ENCODE measurements around the gene NANOS2. TPM values are rescaled to one million over a fixed set of nuclear protein-coding genes. Genes with fewer than 3 reads are reported as not detected.

Gene NANOS2
- total and polyA plus RNA-seq, 9 of the 15 experiments (the other 6 are each of a cell fraction or from before 2014, with no cell fraction given), result not detected

DNA sequence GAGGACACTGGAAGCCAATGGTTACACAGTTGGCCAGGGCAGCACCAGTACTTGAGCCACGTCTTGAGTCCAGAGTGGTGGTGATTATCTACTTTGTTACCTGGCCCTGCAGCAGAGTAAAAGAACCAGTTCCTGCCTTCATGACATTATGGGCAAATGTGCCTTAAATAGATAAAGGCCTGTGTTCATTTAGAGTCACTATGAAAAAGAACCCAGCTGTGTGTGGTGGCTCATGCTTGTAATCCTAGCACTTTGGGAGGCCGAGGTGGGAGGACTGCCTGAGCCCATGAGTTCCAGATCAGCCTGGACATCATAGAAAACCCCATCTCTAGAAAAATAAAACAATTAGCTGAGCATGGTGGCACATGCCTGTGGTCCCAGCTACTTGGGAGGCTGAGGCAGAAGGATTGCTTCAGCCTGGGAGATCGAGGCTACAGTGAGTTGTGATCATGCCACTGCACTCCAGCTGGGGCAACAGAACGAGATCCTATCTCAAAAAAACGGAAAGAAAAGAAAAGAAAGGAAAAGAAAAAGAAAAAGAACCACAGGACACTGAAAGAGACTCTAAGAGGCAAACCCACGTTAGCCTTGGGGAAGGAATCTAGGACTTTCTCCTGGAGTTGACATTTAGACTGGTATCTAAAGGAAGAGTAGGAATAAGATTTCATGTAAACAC is 25.2 kb downstream of the NANOS2 start (continued):
- TF ChIP-seq, protein P1, sequence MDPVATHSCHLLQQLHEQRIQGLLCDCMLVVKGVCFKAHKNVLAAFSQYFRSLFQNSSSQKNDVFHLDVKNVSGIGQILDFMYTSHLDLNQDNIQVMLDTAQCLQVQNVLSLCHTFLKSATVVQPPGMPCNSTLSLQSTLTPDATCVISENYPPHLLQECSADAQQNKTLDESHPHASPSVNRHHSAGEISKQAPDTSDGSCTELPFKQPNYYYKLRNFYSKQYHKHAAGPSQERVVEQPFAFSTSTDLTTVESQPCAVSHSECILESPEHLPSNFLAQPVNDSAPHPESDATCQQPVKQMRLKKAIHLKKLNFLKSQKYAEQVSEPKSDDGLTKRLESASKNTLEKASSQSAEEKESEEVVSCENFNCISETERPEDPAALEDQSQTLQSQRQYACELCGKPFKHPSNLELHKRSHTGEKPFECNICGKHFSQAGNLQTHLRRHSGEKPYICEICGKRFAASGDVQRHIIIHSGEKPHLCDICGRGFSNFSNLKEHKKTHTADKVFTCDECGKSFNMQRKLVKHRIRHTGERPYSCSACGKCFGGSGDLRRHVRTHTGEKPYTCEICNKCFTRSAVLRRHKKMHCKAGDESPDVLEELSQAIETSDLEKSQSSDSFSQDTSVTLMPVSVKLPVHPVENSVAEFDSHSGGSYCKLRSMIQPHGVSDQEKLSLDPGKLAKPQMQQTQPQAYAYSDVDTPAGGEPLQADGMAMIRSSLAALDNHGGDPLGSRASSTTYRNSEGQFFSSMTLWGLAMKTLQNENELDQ (CRISPR knock-in tag; IDR thresholded peaks at IDR 0.05; ENCODE audit: borderline replicate concordance), result no peak
- TF ChIP-seq NCOR1 (IDR thresholded peaks at IDR 0.05) (peak; percentile 66), IRF1 (CRISPR knock-in tag; IDR thresholded peaks at IDR 0.05; ENCODE audit: borderline replicate concordance) (no peak), STAT5A (IDR thresholded peaks at IDR 0.05; ENCODE audit: borderline replicate concordance, low read length) (peak; percentile 57), RFX7 (CRISPR knock-in tag; IDR thresholded peaks at IDR 0.05) (no peak), CHD2 (IDR thresholded peaks at IDR 0.05; ENCODE audit: low read depth, low read length) (no peak), ZSCAN29 (IDR thresholded peaks at IDR 0.05) (no peak), TEAD4 (IDR thresholded peaks at IDR 0.05; ENCODE audit: low read length) (peak; percentile 72; the same call in 1 of the 2 replicates), TEAD4 (CRISPR knock-in tag; IDR thresholded peaks at IDR 0.05; ENCODE audit: borderline replicate concordance) (no peak), HMG20B (CRISPR knock-in tag; IDR thresholded peaks at IDR 0.05) (no peak), ATF7 (IDR thresholded peaks at IDR 0.05) (peak; percentile 12; the same call in 1 of the 2 replicates), ZNF143 (CRISPR knock-in tag; IDR thresholded peaks at IDR 0.05) (no peak), ZNF347 (CRISPR knock-in tag; IDR thresholded peaks at IDR 0.05; ENCODE audit: low read depth) (no peak), RBM25 (IDR thresholded peaks at IDR 0.05; ENCODE audit: low read depth, low read length, severe bottlenecking) (peak; percentile 47)
- TF ChIP-seq, protein P2, sequence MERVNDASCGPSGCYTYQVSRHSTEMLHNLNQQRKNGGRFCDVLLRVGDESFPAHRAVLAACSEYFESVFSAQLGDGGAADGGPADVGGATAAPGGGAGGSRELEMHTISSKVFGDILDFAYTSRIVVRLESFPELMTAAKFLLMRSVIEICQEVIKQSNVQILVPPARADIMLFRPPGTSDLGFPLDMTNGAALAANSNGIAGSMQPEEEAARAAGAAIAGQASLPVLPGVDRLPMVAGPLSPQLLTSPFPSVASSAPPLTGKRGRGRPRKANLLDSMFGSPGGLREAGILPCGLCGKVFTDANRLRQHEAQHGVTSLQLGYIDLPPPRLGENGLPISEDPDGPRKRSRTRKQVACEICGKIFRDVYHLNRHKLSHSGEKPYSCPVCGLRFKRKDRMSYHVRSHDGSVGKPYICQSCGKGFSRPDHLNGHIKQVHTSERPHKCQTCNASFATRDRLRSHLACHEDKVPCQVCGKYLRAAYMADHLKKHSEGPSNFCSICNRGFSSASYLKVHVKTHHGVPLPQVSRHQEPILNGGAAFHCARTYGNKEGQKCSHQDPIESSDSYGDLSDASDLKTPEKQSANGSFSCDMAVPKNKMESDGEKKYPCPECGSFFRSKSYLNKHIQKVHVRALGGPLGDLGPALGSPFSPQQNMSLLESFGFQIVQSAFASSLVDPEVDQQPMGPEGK (CRISPR knock-in tag; IDR thresholded peaks at IDR 0.05; ENCODE audit: borderline replicate concordance), result no peak
- TF ChIP-seq, protein P3, sequence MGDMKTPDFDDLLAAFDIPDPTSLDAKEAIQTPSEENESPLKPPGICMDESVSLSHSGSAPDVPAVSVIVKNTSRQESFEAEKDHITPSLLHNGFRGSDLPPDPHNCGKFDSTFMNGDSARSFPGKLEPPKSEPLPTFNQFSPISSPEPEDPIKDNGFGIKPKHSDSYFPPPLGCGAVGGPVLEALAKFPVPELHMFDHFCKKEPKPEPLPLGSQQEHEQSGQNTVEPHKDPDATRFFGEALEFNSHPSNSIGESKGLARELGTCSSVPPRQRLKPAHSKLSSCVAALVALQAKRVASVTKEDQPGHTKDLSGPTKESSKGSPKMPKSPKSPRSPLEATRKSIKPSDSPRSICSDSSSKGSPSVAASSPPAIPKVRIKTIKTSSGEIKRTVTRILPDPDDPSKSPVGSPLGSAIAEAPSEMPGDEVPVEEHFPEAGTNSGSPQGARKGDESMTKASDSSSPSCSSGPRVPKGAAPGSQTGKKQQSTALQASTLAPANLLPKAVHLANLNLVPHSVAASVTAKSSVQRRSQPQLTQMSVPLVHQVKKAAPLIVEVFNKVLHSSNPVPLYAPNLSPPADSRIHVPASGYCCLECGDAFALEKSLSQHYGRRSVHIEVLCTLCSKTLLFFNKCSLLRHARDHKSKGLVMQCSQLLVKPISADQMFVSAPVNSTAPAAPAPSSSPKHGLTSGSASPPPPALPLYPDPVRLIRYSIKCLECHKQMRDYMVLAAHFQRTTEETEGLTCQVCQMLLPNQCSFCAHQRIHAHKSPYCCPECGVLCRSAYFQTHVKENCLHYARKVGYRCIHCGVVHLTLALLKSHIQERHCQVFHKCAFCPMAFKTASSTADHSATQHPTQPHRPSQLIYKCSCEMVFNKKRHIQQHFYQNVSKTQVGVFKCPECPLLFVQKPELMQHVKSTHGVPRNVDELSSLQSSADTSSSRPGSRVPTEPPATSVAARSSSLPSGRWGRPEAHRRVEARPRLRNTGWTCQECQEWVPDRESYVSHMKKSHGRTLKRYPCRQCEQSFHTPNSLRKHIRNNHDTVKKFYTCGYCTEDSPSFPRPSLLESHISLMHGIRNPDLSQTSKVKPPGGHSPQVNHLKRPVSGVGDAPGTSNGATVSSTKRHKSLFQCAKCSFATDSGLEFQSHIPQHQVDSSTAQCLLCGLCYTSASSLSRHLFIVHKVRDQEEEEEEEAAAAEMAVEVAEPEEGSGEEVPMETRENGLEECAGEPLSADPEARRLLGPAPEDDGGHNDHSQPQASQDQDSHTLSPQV (IDR thresholded peaks at IDR 0.05), result no peak
- TF ChIP-seq, protein P4, sequence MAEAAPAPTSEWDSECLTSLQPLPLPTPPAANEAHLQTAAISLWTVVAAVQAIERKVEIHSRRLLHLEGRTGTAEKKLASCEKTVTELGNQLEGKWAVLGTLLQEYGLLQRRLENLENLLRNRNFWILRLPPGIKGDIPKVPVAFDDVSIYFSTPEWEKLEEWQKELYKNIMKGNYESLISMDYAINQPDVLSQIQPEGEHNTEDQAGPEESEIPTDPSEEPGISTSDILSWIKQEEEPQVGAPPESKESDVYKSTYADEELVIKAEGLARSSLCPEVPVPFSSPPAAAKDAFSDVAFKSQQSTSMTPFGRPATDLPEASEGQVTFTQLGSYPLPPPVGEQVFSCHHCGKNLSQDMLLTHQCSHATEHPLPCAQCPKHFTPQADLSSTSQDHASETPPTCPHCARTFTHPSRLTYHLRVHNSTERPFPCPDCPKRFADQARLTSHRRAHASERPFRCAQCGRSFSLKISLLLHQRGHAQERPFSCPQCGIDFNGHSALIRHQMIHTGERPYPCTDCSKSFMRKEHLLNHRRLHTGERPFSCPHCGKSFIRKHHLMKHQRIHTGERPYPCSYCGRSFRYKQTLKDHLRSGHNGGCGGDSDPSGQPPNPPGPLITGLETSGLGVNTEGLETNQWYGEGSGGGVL (CRISPR knock-in tag; IDR thresholded peaks at IDR 0.05), result no peak

Data from K562 (cell line).